Measurements from ENCODE around the gene CEP78.

DNA sequence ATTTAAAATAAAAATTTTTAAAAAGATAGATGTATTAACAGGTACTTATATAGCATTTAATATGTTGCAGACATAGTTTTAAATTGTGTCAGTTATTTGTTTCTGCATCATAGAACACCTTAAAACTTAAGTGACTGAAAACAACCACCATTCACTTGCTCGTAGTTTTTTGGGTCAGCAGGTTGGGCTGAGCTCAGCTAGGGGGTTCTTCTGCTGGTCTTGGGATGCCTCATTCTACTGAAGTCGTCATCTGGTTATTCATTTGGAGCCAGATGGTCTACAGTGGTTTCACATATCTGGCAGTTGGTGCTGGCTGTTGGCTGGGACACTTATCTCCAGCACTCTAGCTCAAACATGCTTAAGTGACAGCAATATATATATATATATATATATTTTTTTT lies 90.7 kb downstream of the CEP78 start:
- TF ChIP-seq, protein P1, sequence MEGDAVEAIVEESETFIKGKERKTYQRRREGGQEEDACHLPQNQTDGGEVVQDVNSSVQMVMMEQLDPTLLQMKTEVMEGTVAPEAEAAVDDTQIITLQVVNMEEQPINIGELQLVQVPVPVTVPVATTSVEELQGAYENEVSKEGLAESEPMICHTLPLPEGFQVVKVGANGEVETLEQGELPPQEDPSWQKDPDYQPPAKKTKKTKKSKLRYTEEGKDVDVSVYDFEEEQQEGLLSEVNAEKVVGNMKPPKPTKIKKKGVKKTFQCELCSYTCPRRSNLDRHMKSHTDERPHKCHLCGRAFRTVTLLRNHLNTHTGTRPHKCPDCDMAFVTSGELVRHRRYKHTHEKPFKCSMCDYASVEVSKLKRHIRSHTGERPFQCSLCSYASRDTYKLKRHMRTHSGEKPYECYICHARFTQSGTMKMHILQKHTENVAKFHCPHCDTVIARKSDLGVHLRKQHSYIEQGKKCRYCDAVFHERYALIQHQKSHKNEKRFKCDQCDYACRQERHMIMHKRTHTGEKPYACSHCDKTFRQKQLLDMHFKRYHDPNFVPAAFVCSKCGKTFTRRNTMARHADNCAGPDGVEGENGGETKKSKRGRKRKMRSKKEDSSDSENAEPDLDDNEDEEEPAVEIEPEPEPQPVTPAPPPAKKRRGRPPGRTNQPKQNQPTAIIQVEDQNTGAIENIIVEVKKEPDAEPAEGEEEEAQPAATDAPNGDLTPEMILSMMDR (IDR thresholded peaks at IDR 0.05), result no peak
- TF ChIP-seq POLR2A (IDR thresholded peaks at IDR 0.05), result no peak
